K562 (cell line): ENCODE data around the gene PMVK. TPM values are rescaled to one million over a fixed set of nuclear protein-coding genes. Genes with fewer than 3 reads are reported as not detected.

Experiments
- HNRNPL ChIP-seq: fragments of 200-400 bp; formaldehyde crosslinking; IDR thresholded peaks from 2 replicates; pipeline ENCODE4 v1.6.1; 2017; ENCODE audit warnings: low read depth, mild to moderate bottlenecking, low read length
- NFE2 ChIP-seq: IDR thresholded peaks from 2 replicates; pipeline ENCODE4 v1.6.1; 2014; ENCODE audit warnings: antibody characterized with exemption, low read depth
- RCOR1 ChIP-seq, 2 experiments: IDR thresholded peaks; 2 replicates each; pipeline ENCODE4 v1.6.1; 2012; ENCODE audit warnings: low read depth in 2 of 2, low read length in 2 of 2, borderline replicate concordance in 1 of 2, improper control_type of control experiment in 1 of 2
- SP2 ChIP-seq: IDR thresholded peaks from 2 replicates; pipeline ENCODE4 v1.6.1; 2011; ENCODE audit warnings: mild to moderate bottlenecking, low read depth, low read length, moderate library complexity; ENCODE audit not compliant: poor library complexity, severe bottlenecking; ENCODE audit errors: extremely low read depth
- polyA plus RNA-seq, 8 experiments: library from polyadenylated mRNA; depleted of rRNA in 4 of 8; stranded (reverse) in 5 of 8; unstranded in 3 of 8; fragments of >200 nt; fragmentation: Nextera tagmentation in 2 of 8; fragmentation: Illumina TruSeq in 1 of 8; extraction: Ambion mirVana in 2 of 8; extraction: Trizol in 1 of 8; gene quantifications; 2 replicates each; pipeline versions ENCODE4 v1.2.1 to v1.2.3, GENCODE V29; 2011 to 2014; ENCODE audit warnings: inconsistent platforms in 1 of 8, missing spikeins in 1 of 8
- total RNA-seq, 7 experiments: library from RNA; depleted of rRNA in 6 of 7; stranded (reverse); fragments of >200 nt in 6 of 7; fragmentation: Illumina TruSeq in 2 of 7; extraction: Trizol in 2 of 7; gene quantifications; 2 replicates each; pipeline versions ENCODE4 v1.2.1 to v1.2.3, GENCODE V29; 2011 to 2021; ENCODE audit warnings: low replicate concordance in 1 of 7
- TF ChIP-seq, protein P1 (sequence below): fragments of 200-800 bp; sonication (Bioruptor generic); IDR thresholded peaks from 2 replicates; pipeline ENCODE4 v1.6.1; 2016; ENCODE audit warnings: missing genetic modification characterization, missing compliant biosample characterization
- TF ChIP-seq, protein P2 (sequence below): IDR thresholded peaks from 3 replicates; pipeline ENCODE4 v1.6.1; 2011; ENCODE audit warnings: borderline replicate concordance, mild to moderate bottlenecking, moderate library complexity; ENCODE audit not compliant: insufficient read length; ENCODE audit errors: extremely low read depth

The PMVK gene
- total and polyA plus RNA-seq, 9 of the 15 experiments (the other 6 are each of a cell fraction or from before 2014, with no cell fraction given), result 1.1 to 15.3 (median 6.3) TPM

DNA sequence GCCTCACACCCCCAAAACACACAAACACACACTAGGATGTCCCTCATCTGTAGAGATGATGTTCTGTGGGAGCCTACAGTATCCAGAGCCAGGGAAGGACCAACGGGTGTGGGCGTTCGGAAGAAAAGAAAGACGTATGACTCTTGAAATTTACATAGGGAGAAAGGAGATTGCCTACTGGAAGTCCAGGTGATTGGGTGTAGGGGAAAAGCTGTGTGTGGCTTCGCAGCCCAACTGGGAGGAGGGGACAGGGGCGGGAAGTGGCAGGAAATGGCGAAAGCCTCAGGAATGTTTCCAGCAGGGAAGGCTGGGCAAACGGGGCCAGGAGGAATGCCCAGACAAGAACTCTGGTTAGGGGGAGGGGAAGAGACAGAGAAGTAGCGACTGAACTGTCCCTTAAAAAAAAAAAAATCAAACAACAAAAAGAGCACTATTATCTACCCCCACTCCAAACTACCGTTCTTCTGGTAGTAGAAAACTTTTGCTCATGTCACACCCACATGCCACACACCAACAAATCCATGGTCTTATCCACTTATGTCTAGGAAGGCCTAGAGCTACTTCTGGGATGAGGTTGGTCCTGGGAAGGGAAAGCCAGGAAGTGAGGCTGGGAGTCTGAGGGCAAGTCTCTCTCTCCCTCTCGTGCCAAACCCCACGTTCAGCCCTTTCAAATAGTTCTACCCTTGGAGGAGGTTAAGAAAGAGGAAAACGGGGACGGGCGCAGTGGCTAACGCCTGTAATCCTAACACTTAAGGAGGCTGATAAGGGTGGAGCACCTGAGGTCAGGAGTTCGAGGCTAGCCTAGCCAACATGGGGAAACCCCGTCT lies 36.2 kb upstream of the PMVK start (continued):
- TF ChIP-seq, protein P1, sequence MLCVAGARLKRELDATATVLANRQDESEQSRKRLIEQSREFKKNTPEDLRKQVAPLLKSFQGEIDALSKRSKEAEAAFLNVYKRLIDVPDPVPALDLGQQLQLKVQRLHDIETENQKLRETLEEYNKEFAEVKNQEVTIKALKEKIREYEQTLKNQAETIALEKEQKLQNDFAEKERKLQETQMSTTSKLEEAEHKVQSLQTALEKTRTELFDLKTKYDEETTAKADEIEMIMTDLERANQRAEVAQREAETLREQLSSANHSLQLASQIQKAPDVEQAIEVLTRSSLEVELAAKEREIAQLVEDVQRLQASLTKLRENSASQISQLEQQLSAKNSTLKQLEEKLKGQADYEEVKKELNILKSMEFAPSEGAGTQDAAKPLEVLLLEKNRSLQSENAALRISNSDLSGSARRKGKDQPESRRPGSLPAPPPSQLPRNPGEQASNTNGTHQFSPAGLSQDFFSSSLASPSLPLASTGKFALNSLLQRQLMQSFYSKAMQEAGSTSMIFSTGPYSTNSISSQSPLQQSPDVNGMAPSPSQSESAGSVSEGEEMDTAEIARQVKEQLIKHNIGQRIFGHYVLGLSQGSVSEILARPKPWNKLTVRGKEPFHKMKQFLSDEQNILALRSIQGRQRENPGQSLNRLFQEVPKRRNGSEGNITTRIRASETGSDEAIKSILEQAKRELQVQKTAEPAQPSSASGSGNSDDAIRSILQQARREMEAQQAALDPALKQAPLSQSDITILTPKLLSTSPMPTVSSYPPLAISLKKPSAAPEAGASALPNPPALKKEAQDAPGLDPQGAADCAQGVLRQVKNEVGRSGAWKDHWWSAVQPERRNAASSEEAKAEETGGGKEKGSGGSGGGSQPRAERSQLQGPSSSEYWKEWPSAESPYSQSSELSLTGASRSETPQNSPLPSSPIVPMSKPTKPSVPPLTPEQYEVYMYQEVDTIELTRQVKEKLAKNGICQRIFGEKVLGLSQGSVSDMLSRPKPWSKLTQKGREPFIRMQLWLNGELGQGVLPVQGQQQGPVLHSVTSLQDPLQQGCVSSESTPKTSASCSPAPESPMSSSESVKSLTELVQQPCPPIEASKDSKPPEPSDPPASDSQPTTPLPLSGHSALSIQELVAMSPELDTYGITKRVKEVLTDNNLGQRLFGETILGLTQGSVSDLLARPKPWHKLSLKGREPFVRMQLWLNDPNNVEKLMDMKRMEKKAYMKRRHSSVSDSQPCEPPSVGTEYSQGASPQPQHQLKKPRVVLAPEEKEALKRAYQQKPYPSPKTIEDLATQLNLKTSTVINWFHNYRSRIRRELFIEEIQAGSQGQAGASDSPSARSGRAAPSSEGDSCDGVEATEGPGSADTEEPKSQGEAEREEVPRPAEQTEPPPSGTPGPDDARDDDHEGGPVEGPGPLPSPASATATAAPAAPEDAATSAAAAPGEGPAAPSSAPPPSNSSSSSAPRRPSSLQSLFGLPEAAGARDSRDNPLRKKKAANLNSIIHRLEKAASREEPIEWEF (CRISPR knock-in tag), result 0 out of 2 replicates have a peak, but pooled peaks have one; percentile 47
- TF ChIP-seq, protein P2, sequence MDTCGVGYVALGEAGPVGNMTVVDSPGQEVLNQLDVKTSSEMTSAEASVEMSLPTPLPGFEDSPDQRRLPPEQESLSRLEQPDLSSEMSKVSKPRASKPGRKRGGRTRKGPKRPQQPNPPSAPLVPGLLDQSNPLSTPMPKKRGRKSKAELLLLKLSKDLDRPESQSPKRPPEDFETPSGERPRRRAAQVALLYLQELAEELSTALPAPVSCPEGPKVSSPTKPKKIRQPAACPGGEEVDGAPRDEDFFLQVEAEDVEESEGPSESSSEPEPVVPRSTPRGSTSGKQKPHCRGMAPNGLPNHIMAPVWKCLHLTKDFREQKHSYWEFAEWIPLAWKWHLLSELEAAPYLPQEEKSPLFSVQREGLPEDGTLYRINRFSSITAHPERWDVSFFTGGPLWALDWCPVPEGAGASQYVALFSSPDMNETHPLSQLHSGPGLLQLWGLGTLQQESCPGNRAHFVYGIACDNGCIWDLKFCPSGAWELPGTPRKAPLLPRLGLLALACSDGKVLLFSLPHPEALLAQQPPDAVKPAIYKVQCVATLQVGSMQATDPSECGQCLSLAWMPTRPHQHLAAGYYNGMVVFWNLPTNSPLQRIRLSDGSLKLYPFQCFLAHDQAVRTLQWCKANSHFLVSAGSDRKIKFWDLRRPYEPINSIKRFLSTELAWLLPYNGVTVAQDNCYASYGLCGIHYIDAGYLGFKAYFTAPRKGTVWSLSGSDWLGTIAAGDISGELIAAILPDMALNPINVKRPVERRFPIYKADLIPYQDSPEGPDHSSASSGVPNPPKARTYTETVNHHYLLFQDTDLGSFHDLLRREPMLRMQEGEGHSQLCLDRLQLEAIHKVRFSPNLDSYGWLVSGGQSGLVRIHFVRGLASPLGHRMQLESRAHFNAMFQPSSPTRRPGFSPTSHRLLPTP, result peak; percentile 17
- no peak for TF ChIP-seq HNRNPL
- no peak for TF ChIP-seq SP2
- TF ChIP-seq RCOR1 (IDR thresholded peaks at IDR 0.05; ENCODE audit: borderline replicate concordance in 1 of 2, low read depth in 2 of 2, low read length in 2 of 2), result no peak
- TF ChIP-seq NFE2, result no peak
- TF ChIP-seq, all 486 proteins: peak for 18
